Loucy (cell line): ENCODE measurements around the gene KCTD4.

ENCODE experiments used
- CTCF ChIP-seq: fragments of 200-600 bp; sonication (generic); conservative IDR thresholded peaks from 2 replicates; pipeline ENCODE4 v1.5.1; 2014; ENCODE audit warnings: mild to moderate bottlenecking, antibody characterized with exemption, low read length
- EZH2phosphoT487 ChIP-seq: fragments of 200-600 bp; IDR thresholded peaks from 2 replicates; pipeline ENCODE4 v1.6.1; 2018; ENCODE audit warnings: antibody characterized with exemption, mild to moderate bottlenecking, moderate library complexity, borderline replicate concordance

DNA sequence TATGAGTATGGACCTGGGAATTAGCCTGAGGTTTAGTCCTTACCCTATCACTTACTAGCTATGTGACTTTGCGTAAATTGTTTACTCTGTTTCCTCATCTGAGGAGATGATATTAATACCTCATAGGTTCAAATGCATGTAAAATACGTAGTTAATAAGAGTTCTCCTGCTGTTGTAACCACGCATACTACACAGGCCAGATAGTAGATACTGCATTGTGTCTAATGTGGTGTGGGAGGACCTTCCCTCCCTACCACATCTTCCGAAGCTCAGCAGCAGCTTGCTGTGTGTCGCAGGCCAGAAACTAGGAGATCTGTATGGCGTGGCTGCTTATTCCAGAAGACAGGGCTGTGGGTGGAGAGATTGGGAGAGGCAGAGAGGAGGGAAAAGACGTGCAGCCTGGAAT is 57.5 kb downstream of the KCTD4 start:
- TF ChIP-seq CTCF (no peak), EZH2phosphoT487 (no peak)
